Measurements from ENCODE around the gene EIF4A3.

The EIF4A3 gene

DNA sequence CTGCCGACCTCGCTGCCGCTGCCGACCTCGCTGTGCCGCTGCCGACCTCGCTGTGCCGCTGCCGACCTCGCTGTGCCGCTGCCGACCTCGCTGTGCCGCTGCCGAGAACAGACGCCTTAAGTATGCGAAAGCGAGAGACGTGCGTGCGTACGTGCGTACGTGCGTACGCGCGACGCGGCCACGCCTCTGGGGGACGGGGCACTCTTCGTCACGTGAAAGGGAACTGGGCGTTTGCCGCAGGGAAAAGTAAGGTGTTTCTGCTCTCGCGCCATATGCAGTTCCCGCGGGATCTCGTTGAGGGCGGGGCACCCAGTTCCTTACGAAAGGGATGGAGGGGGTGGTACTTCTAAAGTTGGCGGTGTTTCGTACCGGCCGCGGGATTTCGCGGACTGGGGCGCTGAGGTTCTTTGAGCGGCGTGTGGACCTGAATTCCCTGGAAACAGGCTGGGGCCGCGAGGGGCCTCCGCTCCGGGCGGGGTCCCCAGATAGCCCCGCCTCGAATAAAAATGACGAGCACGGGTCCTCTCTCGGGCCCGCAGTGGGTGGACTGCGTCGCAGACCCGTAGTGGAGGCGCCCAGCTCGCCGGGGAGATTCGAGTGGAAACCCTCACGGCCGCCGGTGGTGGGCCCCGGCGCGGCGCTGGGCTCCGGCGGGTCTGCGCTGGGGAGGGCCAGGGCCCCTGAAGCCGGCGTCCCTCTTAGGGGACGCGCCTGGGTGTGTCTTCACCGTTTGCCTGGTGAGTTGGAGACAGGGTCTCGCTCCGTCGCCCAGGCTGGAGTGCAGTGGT is at the start of gene EIF4A3:
Gene EIF4A3, minus strand, starts transcription at position 94 of the 788 bp plus-strand sequence. CDS start 167 bp downstream, outside the sequence.
- peak; percentile 98 for DNase-seq

GRCh38 chr17:80196652-80197051 is 49.7 kb upstream of the EIF4A3 start:
- DNase-seq = no peak

DNA sequence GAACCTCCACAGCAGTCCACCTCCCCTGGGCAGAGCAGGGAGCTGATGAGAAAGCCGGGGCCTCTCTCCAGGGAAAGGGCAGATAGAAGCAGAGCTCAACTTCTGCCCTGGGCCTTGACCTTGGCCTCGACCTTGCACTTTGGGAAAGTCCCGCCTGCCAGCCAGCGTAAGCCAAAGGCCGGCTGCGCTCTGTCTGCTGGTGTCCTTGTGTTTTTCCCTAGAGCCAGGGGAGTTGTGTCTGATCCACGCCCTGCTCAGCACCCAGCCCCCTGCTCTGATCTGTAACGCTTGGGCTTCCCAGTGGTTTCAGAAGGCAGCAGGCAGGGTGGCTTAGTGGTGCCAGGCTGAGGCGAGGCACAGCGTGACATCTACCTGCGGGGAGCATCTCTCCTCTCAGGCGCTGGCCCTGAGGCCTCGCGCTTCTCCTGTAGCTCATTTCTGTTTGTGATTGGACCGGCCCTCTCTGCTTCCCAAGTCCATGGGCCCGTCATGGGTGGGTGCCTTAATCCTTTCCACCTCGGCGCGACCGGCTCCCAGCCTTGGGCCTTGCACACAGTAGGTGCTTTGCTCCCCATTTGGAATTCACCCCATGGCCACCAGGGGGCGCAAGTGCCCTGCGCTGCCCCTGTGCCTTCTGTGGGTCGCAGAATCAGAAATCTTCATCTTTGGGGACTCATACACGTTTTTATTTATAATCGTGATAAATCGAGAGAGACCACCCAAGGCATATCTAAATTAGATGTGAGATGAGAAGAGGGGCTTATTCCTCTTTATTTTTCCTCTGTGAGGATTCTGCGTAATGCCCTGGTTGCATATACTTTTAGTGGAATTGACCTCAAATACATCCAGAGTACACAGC is 49.0 kb upstream of the EIF4A3 start:
- peak; percentile 57 for DNase-seq

DNA sequence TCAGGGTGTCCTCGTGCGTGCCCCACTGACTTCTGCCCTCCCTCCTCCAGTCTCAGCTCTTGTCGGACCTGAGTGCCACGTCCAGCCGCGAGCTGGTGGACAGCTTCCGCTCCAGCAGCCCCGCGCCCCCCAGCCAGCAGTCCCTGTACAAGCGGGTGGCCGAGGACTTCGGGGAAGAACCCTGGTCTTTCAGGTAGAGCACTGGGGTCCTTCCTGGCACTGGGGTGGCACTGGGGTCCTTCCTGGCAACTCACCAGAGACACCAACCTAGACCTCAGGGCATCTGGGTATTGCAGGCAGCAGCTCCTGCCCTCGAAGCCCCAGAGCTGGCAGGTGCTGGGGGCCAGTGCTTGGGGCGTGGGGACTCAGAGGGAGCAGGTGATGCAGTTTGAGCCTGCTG is 48.2 kb upstream of the EIF4A3 start:
- DNase-seq = no peak

DNA sequence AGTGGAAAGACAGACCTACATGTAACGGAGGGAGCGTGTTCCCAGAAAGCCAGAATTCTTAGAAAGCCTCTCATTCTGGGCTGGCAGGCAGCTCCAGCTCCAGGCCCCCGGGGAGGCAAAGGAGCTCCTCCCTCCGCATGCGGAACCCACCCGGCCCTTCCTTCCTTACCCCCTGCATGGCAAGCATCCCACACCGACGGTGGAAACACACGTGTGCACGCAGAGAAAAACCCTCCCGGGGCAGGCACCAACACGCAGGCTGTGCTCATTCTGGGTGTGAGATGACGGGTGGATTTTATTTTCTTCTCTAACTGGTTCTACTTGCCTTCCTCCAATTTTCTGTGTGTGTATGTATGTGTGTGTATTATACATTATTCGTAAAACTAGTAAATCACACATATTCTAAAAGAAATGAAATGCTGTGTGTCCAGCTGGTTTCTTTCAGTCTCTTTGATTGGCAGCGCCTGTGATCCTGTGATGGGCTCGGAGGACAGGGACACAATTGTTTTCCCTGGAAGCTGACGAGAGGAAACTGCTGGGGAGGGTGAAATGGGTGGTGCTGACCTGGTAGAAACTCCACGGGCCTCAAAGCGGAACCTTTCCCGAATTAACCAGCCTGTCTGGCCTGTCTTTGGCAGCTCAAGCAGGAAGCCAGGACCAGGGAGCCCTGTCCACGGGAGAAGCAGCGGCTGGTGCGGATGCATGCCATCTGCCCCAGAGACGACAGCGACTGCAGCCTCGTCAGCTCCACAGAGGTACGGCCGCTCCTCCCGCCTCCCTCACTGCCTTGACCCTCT is 45.1 kb upstream of the EIF4A3 start:
- no peak for DNase-seq

DNA sequence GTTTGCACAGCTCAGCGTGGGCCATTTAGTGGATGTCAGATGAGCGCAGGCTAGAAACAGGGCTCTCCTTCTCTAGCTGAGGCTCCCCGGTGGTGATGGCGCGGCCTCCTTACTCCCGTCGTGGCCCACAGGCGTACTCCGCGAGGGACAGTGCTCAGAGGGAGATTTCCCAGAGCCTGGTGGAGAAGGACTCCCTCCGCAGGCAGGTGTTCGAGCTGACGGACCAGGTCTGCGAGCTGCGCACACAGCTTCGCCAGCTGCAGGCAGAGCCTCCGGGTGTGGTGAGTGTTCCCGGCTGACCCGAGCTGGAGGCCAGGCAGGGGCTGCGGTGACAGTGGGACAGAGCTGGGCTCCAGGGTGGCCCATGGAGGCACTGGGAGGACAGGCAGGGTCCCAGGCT is 44.3 kb upstream of the EIF4A3 start:
- no peak for DNase-seq

DNA sequence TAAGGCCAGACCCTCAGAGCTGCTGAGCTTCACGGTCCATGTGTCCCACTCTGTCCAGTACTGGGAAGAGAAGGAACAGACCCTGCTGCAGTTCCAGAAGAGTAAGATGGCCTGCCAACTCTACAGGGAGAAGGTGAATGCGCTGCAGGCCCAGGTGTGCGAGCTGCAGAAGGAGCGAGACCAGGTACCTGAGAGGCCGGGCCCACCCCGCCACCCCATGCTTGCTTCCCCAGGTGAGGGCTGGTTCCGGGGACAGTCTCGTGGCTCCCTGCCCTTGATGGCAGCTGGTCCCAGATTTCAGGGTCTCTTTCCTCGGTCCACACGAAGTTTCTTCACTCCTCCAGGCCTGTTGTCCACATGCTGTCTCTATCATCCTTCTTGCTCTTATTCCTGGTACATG is 43.8 kb upstream of the EIF4A3 start:
- DNase-seq = no peak

GRCh38 chr17:80189611-80190010 is 42.7 kb upstream of the EIF4A3 start:
- DNase-seq = no peak

DNA sequence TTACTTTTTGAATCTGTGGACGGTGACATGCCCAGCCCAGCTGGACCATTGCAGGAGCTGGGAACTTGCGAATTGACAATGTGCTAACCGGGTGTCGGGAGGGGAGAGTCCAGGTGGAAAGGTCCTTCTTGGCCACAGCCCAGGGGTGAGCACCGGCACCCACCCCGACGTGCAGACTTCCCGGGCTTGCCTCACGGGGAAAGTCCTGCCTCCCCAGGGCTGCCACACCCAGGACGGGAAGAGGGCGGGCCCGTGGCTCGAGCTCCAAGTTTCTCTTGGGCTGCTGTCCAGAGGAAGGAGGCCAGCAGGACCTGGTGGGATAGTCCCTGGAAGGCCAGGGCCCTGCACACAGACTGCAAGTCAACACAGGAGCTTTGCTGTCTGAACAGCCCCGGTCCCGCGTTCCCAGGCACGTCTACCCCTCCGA is 40.6 kb upstream of the EIF4A3 start:
- DNase-seq = no peak

- DNase-seq = no peak
These were observed 40.2 kb upstream of the EIF4A3 start for GRCh38 chr17:80187090-80187489.

- no peak for DNase-seq
These were observed 39.0 kb upstream of the EIF4A3 start for GRCh38 chr17:80185968-80186367.

GRCh38 chr17:80184423-80184714 is 37.4 kb upstream of the EIF4A3 start:
- no peak for DNase-seq

GRCh38 chr17:80183581-80184422 is 36.9 kb upstream of the EIF4A3 start:
- DNase-seq = no peak

DNA sequence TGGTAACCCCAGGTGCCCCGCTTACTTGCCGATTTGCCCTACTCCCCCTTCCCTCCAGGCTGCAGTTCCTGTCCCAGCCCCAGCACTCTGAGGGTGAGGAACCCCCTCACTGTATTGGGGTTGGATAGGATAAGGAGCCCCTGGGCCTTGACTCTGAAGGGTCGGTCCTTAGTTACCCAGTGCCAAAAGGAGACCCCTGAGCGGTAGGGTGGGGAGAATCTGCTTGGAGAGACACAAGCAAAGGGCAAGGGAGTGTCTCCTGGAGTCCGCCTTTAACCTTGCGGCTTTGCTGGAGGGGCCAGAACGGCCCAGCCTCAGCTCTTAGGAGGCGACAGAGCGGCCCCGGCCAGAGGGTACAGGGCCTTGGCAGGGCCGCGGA is 35.9 kb upstream of the EIF4A3 start:
- no peak for DNase-seq

DNA sequence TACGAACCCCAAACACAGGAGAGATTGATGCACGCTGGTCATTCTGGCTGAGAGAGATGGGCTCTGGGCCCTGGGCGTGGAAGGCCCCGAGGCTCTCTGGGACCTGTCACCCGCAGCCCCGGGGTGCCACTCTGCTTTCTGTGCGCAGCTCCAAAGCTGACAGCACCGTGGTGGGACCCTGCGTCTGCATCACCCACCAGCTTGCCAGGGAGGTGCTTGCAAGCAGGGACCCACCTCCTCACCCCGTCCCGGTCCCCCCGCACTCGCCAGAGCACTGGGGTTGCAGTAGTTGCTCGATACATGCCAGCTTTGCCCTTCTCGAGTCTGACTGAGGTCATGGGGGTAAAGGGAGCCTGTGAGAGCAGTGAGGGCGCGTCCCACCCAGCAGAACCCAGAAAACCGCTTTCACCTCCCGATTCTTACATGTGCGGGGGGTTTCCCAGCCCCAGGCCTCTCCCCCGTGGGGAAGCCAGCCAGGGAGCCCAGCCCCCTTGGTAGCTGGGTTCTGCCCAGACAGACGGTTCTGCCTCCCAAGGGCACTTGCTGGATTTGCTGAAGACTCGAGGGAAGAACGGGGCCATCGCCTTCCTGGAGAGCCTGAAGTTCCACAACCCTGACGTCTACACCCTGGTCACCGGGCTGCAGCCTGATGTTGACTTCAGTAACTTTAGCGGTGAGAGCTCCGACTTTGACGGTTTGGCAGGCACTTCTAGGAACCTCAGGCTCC is 35.4 kb upstream of the EIF4A3 start:
- DNase-seq = no peak

GRCh38 chr17:80181431-80181830 is 34.5 kb upstream of the EIF4A3 start:
- no peak for DNase-seq

DNA sequence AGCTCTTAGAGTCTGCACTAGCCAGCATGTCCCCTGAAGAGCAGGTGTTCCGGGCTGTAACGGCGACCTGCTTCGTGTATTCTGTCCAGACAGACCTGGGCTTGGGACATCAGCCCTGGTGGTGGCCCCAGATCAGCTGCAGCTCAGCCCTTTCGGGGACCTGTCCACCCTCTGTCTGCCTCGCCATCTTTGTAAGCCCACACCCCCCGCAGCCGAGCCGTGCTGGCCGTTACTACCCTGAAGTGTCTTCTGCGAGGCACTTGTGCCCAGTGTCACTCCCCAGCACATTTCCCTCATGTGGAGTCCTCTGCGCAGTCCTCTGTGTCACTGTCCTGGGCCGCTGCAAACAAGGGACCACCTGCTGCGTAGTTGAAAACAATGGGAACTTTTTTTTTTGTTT is 33.3 kb upstream of the EIF4A3 start:
- no peak for DNase-seq

- no peak for DNase-seq
These were observed 31.2 kb upstream of the EIF4A3 start for GRCh38 chr17:80177986-80178595.

GRCh38 chr17:80176757-80177156 is 29.8 kb upstream of the EIF4A3 start:
- no peak for DNase-seq

GRCh38 chr17:80173916-80174315 is 27.0 kb upstream of the EIF4A3 start:
- no peak for DNase-seq

GRCh38 chr17:80173126-80173525 is 26.2 kb upstream of the EIF4A3 start:
- no peak for DNase-seq

Measured in stimulated activated CD4-positive, alpha-beta T cell treated with anti-CD3 and anti-CD28 coated beads, Interleukin-15, amount 100 ng/mL, for 24 hours (primary cell).